ENCODE measurements around the gene KRTAP5-8. TPM values are rescaled to one million over a fixed set of nuclear protein-coding genes. Genes with fewer than 3 reads are reported as not detected.
"Not testable (repeated sequence)": the region's sequence is repeated elsewhere in the genome, so short reads cannot be mapped to it uniquely, and the experiment has no call there.

KRTAP5-8 gene
- total and polyA plus RNA-seq, 9 of the 15 experiments (the other 6 are each of a cell fraction or from before 2014, with no cell fraction given), result not detected

DNA sequence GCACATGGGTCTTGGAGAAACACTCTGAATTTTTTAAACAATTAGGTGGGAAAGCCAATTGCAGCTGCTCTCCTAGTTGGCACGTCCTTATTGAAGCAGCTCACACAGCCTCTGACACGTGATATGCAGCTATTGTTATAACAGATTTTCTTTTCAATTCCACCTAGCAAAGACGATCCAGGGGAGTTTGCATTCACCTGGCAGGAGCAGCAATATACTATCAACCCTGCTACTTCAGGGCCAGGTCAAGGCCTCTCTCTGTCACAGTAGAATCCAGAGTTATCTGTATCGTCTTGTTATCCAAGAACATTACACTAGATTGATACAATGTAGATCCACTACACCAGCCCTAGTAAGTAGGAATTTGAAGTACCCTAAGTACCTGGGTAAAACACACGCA is 36.6 kb downstream of the KRTAP5-8 start (continued):
- TF ChIP-seq PPARD (CRISPR knock-in tag; IDR thresholded peaks at IDR 0.05) (no peak), HNRNPLL (IDR thresholded peaks at IDR 0.05; ENCODE audit: low read depth, low read length, poor library complexity, severe bottlenecking) (no peak), HCFC1 (IDR thresholded peaks at IDR 0.05; ENCODE audit: low read depth, low read length) (no peak)

- intact Hi-C loops (cut with micrococcal nuclease) (no loop called here), in situ Hi-C loops (cut with MboI) (loop anchor here (25.0 kb wide), 1 partner anchor 861 kb away; the partner anchor contains the start of gene CLPB)
- BruUV-seq (replicated peaks), result no TSS peak
- CTCF ChIA-PET (ENCODE audit: low intra/inter-chr PET ratio), result no interaction called here
- Histone ChIP-seq H3K9me1 (ENCODE audit: control insufficient read depth, insufficient read depth, low read length) (no peaks in the 10 kb centered on the region), H3K27ac (ENCODE audit: extremely low read depth, low read depth, low read length) (no peak overlapping the region), H3K9ac (ENCODE audit: insufficient read depth in 1 of 2, low read depth in 2 of 2, low read length in 2 of 2) (no peak overlapping the region), H3K27me3 (ENCODE audit: control insufficient read depth in 2 of 2, insufficient read depth in 2 of 2, low read length in 2 of 2) (peaks cover 39 to 59% of the 10 kb centered on the region in 2 experiments), H3K36me3 (ENCODE audit: control insufficient read depth, insufficient read depth, low read length) (no peaks in the 10 kb centered on the region), H3K4me2 (ENCODE audit: insufficient read depth, low read length) (no peak overlapping the region), H3K9me3 (replicated peaks; ENCODE audit: control insufficient read depth, insufficient read depth, low read depth, low read length) (no peaks in the 10 kb centered on the region), H3K4me1 (replicated peaks in 1 of 2; ENCODE audit: control insufficient read depth in 2 of 2, insufficient read depth in 2 of 2, low read length in 2 of 2) (no peaks in the 10 kb centered on the region), H2AFZ (ENCODE audit: low read depth, low read length) (no peak overlapping the region), H4K20me1 (replicated peaks; ENCODE audit: control insufficient read depth, insufficient read depth, low read length) (no peaks in the 10 kb centered on the region), H3K4me3 (no peak overlapping the region), H3K79me2 (ENCODE audit: control insufficient read depth, insufficient read depth, low read length) (no peaks in the 10 kb centered on the region)
- 0% methylated on average over 4 of the region's 4 CpGs for WGBS (ENCODE audit: insufficient coverage, low coverage, missing lambda C conversion rate)
- POLR2A ChIA-PET, result interaction anchor here (0.6 kb wide), 1 partner anchor 1110 kb away, joined by 3 read pairs; no protein-coding TSS in a partner anchor
- no peak for DNase-seq (ENCODE audit: extremely low read depth in 1 of 4, low spot score in 3 of 4)
- no peak for FAIRE-seq
- ATAC-seq, result no peak
- TF ChIP-seq ATF3 (IDR thresholded peaks at IDR 0.05), result peak; percentile 31; the same call in 1 of the 2 replicates
- no peak for TF ChIP-seq ATF3 (CRISPR knock-in tag; conservative IDR thresholded peaks at IDR 0.05)
- TF ChIP-seq NUFIP1 (IDR thresholded peaks at IDR 0.05; ENCODE audit: partially characterized antibody), result no peak
Observed at GRCh38 chr11:71575723-71576424, 38.0 kb downstream of the KRTAP5-8 start.

- H3K9me1 ChIP-seq (ENCODE audit: control insufficient read depth, insufficient read depth, low read length); POLR2A ChIA-PET; intact Hi-C loops (cut with micrococcal nuclease); H3K36me3 ChIP-seq (ENCODE audit: control insufficient read depth, insufficient read depth, low read length); BruUV-seq (replicated peaks); H3K27ac ChIP-seq (ENCODE audit: extremely low read depth, low read depth, low read length); ATAC-seq; H2AFZ ChIP-seq (ENCODE audit: low read depth, low read length); H3K4me3 ChIP-seq; H3K9me3 ChIP-seq (replicated peaks; ENCODE audit: control insufficient read depth, insufficient read depth, low read depth, low read length); DNase-seq (ENCODE audit: extremely low read depth in 1 of 4, low spot score in 3 of 4); CTCF ChIA-PET (ENCODE audit: low intra/inter-chr PET ratio); H3K79me2 ChIP-seq (ENCODE audit: control insufficient read depth, insufficient read depth, low read length); H4K20me1 ChIP-seq (replicated peaks; ENCODE audit: control insufficient read depth, insufficient read depth, low read length); H3K4me2 ChIP-seq (ENCODE audit: insufficient read depth, low read length); FAIRE-seq; H3K9ac ChIP-seq (ENCODE audit: insufficient read depth in 1 of 2, low read depth in 2 of 2, low read length in 2 of 2); H3K4me1 ChIP-seq (replicated peaks in 1 of 2; ENCODE audit: control insufficient read depth in 2 of 2, insufficient read depth in 2 of 2, low read length in 2 of 2): not testable (repeated sequence)
- under 1% methylated on average over 26 of the region's 41 CpGs for WGBS (ENCODE audit: insufficient coverage, low coverage, missing lambda C conversion rate)
- peaks cover 37 to 56% of the 10 kb centered on the region in 2 experiments for H3K27me3 ChIP-seq (ENCODE audit: control insufficient read depth in 2 of 2, insufficient read depth in 2 of 2, low read length in 2 of 2)
- in situ Hi-C loops (cut with MboI), result loop anchor here (25.0 kb wide), 1 partner anchor 860 kb away; the partner anchor contains the start of gene CLPB
Observed at GRCh38 chr11:71576688-71577465, 39.1 kb downstream of the KRTAP5-8 start.
